GM23248 (cell line): ENCODE results near the gene PRR23E. TPM values are rescaled to one million over a fixed set of nuclear protein-coding genes. Genes with fewer than 3 reads are reported as not detected.

Experiments used
- DNase-seq: peaks from one replicate; pipeline ENCODE4 v3.0.0-alpha.2; 2015
- H2AFZ ChIP-seq: fragments of 200-600 bp; sonication (generic); 2 replicates; pipeline ENCODE4 v1.6.1; 2016; ENCODE audit warnings: antibody characterized with exemption
- H3F3A ChIP-seq: fragments of 200-600 bp; sonication (generic); 2 replicates; pipeline ENCODE4 v1.6.1; 2016; ENCODE audit warnings: mild to moderate bottlenecking, antibody characterized with exemption, mixed run types; ENCODE audit not compliant: insufficient read depth
- H3K27ac ChIP-seq: fragments of 200-600 bp; sonication (generic); 2 replicates; pipeline ENCODE4 v1.5.1; 2016; ENCODE audit warnings: mild to moderate bottlenecking
- H3K27me3 ChIP-seq: fragments of 200-600 bp; sonication (generic); replicated peaks from 2 replicates; pipeline ENCODE4 v1.6.1; 2016; ENCODE audit warnings: mild to moderate bottlenecking; ENCODE audit not compliant: insufficient read depth
- H3K36me3 ChIP-seq: fragments of 200-600 bp; sonication (generic); 2 replicates; pipeline ENCODE4 v1.6.1; 2016; ENCODE audit warnings: low read depth, mild to moderate bottlenecking
- H3K4me1 ChIP-seq: fragments of 200-600 bp; sonication (generic); 2 replicates; pipeline ENCODE4 v1.6.1; 2016; ENCODE audit warnings: mild to moderate bottlenecking; ENCODE audit not compliant: insufficient read depth
- H3K4me2 ChIP-seq: fragments of 200-600 bp; sonication (generic); one replicate; pipeline ENCODE4 v1.6.1; 2016; ENCODE audit warnings: mild to moderate bottlenecking; ENCODE audit not compliant: unreplicated experiment
- H3K4me3 ChIP-seq: fragments of 200-600 bp; sonication (generic); 2 replicates; pipeline ENCODE4 v1.5.1; 2016; ENCODE audit warnings: mild to moderate bottlenecking
- H3K79me2 ChIP-seq: fragments of 200-600 bp; sonication (generic); 2 replicates; pipeline ENCODE4 v1.6.1; 2016; ENCODE audit warnings: mild to moderate bottlenecking; ENCODE audit not compliant: insufficient read depth
- H3K9ac ChIP-seq: fragments of 200-600 bp; sonication (generic); 2 replicates; pipeline ENCODE4 v1.6.1; 2016; ENCODE audit warnings: mild to moderate bottlenecking
- H3K9me2 ChIP-seq: fragments of 200-600 bp; sonication (generic); 2 replicates; pipeline ENCODE4 v1.6.1; 2016; ENCODE audit warnings: mixed run types, mild to moderate bottlenecking, moderate library complexity; ENCODE audit not compliant: insufficient read depth
- H3K9me3 ChIP-seq: fragments of 200-600 bp; sonication (generic); one replicate; pipeline ENCODE4 v1.6.1; 2017; ENCODE audit warnings: low read depth
- H4K20me1 ChIP-seq: fragments of 200-600 bp; sonication (generic); 2 replicates; pipeline ENCODE4 v1.6.0; 2016; ENCODE audit not compliant: insufficient read depth
- EZH2 ChIP-seq: fragments of 200-600 bp; sonication (generic); IDR thresholded peaks from 2 replicates; pipeline ENCODE4 v1.6.1; 2018; ENCODE audit warnings: antibody characterized with exemption, mild to moderate bottlenecking; ENCODE audit not compliant: insufficient read depth, poor library complexity, severe bottlenecking
- EZH2phosphoT487 ChIP-seq: fragments of 200-600 bp; sonication (generic); IDR thresholded peaks from 2 replicates; pipeline ENCODE4 v1.6.1; 2018; ENCODE audit warnings: antibody characterized with exemption, moderate library complexity, mild to moderate bottlenecking, low read depth; ENCODE audit not compliant: insufficient read depth
- WGBS, 2 experiments: methylation state at CpG; one replicate each; pipeline ENCODE4 v1.1.6; 2015 to 2017; ENCODE audit warnings: low lambda C conversion rate in 2 of 2, low coverage in 1 of 2; ENCODE audit errors: missing lambda C conversion rate in 2 of 2; 5-methylcytosine and 5-hydroxymethylcytosine counted together
- in situ Hi-C: fragments of 300-500 bp; cut with MboI; formaldehyde crosslinking; loops from 2 replicates; pipeline ENCODE4 v1.15.0; 2020
- polyA plus RNA-seq: library from polyadenylated mRNA; unstranded; fragments of >200 nt; fragmentation: Nextera tagmentation; extraction: Ambion mirVana; gene quantifications from 2 replicates; pipeline ENCODE4 v1.2.1, GENCODE V29; 2016
- total RNA-seq: library from RNA; depleted of rRNA; stranded (reverse); fragments of >200 nt; shearing (Covaris generic); gene quantifications from 2 replicates; pipeline ENCODE4 v1.2.3, GENCODE V29; 2014

The PRR23E gene
- total and polyA plus RNA-seq, 2 experiments from 2014 or later, result not detected

DNA sequence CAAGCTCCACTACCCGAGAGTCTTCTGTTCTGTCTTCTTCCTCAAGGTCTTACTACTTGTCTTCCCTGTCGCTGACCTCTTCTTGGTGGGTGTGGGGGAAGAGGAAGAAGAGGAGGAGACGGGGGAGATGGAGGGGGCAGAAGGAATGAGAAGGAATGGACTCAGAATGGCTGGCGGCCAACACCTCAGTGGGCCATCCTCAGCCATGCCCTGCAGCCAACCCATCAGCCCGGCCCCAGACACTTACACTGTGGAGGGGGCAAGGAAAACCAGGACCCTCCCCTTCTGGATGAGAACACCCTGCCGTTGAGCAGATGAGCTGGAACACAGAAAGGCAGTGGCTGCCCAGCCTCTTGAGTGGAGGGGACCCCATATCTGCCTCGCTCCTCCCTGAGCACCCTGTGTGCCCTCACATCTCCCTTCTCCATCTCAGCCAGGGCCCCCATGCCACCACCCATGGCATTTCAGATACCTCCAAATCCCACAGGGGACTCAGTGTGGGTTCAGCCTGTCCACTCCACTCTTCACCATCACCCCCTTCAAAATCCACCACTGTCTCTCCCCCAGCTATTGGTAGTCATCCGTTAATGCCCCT, 45.5 kb upstream of the PRR23E start:
- Histone ChIP-seq H3K9ac (no peak overlapping the region), H3K36me3 (no peaks in the 10 kb centered on the region), H3K4me2 (no peak overlapping the region), H4K20me1 (no peaks in the 10 kb centered on the region), H3K27ac (no peak overlapping the region), H3K79me2 (no peaks in the 10 kb centered on the region), H3K9me3 (no peaks in the 10 kb centered on the region), H3F3A (no peaks in the 10 kb centered on the region), H2AFZ (no peak overlapping the region), H3K4me1 (peaks cover 9% of the 10 kb centered on the region), H3K9me2 (no peaks in the 10 kb centered on the region), H3K27me3 (no peaks in the 10 kb centered on the region), H3K4me3 (no peak overlapping the region)
- in situ Hi-C loops, result no loop called here
- DNase-seq, result no peak
- 56 to 63% methylated on average over 7 to 8 of the region's 8 CpGs for WGBS, 2 experiments
- TF ChIP-seq EZH2, result no peak
- TF ChIP-seq EZH2phosphoT487, result no peak

DNA sequence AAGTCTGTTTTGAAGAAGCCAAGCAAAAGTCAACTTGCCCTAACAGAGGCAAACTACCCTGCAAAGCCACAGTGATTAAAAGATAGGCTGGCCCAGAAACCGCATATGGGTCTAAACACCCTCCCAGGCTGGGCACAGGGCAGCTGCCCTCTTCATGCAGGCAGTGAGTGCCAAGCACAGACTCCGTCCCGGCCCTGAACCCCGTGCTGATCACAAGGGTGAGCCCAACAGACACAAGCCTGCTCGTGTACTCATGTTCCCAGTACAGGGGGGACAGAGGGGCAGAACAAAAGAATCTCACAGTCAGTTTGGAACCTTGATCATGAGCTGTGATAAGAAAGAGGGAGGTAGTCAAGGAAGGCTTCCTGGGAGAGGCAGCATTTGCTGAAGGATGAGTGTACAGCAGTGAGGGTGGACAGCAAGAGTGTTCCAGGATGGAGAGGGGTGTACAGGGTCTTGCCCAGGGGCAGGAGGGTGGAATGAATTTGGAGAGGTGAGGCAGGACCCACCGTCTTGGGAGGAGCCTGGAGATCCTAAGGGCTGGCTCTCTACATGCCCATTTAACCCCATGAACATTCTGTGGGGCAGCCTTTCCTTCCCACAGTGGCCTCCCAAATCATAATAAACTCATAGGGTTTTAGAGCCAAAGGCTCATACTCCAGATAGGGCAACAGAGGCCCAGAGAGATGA, 43.2 kb upstream of the PRR23E start:
- H3K9me3 ChIP-seq, result no peaks in the 10 kb centered on the region
- H3K4me3 ChIP-seq, result no peak overlapping the region
- peaks cover 9% of the 10 kb centered on the region for H3K4me1 ChIP-seq
- H3K9me2 ChIP-seq, result no peaks in the 10 kb centered on the region
- no peak for TF ChIP-seq EZH2
- TF ChIP-seq EZH2phosphoT487, result no peak
- H3K27me3 ChIP-seq, result no peaks in the 10 kb centered on the region
- no peaks in the 10 kb centered on the region for H3K79me2 ChIP-seq
- H3K27ac ChIP-seq, result no peak overlapping the region
- DNase-seq, result no peak
- H3K4me2 ChIP-seq, result no peak overlapping the region
- H3K9ac ChIP-seq, result no peak overlapping the region
- no peaks in the 10 kb centered on the region for H3K36me3 ChIP-seq
- no peak overlapping the region for H2AFZ ChIP-seq
- 73 to 77% methylated on average over 6 of the region's 6 CpGs for WGBS, 2 experiments
- in situ Hi-C loops, result no loop called here
- H4K20me1 ChIP-seq, result no peaks in the 10 kb centered on the region
- no peaks in the 10 kb centered on the region for H3F3A ChIP-seq

DNA sequence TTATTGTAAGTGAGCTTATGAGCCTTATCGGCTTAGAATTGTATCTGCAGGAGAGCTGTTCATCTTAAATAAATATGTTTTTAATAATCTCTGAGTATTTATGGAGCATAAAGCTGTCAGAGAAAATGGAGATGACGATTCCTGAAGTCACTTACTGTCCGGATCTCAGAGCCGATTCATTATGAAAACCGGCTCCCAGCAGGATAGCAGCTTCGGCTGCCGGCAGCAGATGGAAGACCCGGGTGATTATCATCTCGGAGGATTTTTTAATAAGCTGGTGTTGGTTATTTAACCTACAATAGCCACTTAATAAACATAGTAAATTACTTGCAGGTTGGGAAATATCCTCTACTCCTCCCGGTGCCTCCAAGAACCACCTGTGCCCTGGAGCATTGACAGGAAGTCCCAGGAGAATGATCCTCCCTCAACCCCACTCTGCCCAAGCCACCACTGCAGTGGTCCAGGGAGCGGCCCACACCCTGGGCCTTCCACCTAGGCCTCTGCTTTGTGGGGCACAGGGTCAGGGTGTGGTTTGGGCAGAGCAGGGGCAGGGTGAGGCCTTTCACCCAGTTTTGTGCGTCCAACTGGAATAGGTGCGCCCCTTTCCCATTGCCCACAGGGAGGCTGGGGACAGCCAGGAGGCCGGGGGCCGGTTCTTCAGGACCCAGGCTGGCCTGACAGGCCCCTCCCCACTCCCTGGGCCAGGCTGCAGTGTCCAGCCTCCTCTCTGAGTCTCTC, 42.2 kb upstream of the PRR23E start:
- Histone ChIP-seq H3K4me1 (peaks cover 9% of the 10 kb centered on the region), H4K20me1 (no peaks in the 10 kb centered on the region), H3K9me2 (no peaks in the 10 kb centered on the region), H3K4me2 (no peak overlapping the region), H3K36me3 (no peaks in the 10 kb centered on the region), H3K9ac (no peak overlapping the region), H3K9me3 (no peaks in the 10 kb centered on the region), H2AFZ (no peak overlapping the region), H3F3A (no peaks in the 10 kb centered on the region), H3K27me3 (no peaks in the 10 kb centered on the region), H3K4me3 (no peak overlapping the region), H3K27ac (no peak overlapping the region), H3K79me2 (no peaks in the 10 kb centered on the region)
- WGBS, 2 experiments, result 80 to 84% methylated on average over 13 to 15 of the region's 15 CpGs
- TF ChIP-seq EZH2 (no peak), EZH2phosphoT487 (no peak)
- DNase-seq, result no peak
- in situ Hi-C loops, result no loop called here

DNA sequence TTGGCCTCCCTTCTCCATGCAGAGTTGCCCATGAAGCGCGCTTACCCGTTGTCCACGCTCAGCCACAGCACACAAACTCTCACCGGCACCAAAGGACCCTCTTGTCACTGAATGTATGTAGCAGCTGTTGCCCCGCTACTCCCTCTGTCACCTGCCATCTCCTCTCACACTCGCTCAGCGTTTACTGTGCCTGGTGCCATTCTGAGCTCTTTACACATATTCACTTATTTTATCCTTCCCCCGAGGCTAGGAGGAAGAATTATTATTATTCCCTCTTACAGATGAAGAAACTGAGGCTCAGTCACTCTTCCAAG, 41.7 kb upstream of the PRR23E start:
- Histone ChIP-seq H3K4me3 (no peak overlapping the region), H2AFZ (no peak overlapping the region), H3K79me2 (no peaks in the 10 kb centered on the region), H3K36me3 (no peaks in the 10 kb centered on the region), H3K27me3 (0 out of 2 replicates have a peak, but pooled peaks cover 1% of the 10 kb centered on the region), H3K9me3 (no peaks in the 10 kb centered on the region), H3K4me1 (peaks cover 9% of the 10 kb centered on the region), H3F3A (no peaks in the 10 kb centered on the region), H3K9me2 (no peaks in the 10 kb centered on the region), H4K20me1 (no peaks in the 10 kb centered on the region), H3K9ac (no peak overlapping the region), H3K4me2 (no peak overlapping the region), H3K27ac (no peak overlapping the region)
- 94 to 96% methylated on average over 9 of the region's 9 CpGs for WGBS, 2 experiments
- in situ Hi-C loops, result no loop called here
- TF ChIP-seq EZH2phosphoT487, result no peak
- no peak for TF ChIP-seq EZH2
- DNase-seq, result no peak
